GM23338 (cell line): ENCODE measurements around the gene BCL2. TPM values are rescaled to one million over a fixed set of nuclear protein-coding genes. Genes with fewer than 3 reads are reported as not detected.

Experiments
- ATAC-seq: fragments of 200-7000 bp; cut with Tn5 transposase; 3 replicates; pipeline ENCODE4 v1.9.1; 2020
- DNase-seq: peaks from one replicate; pipeline ENCODE4 v3.0.0-alpha.2; 2015; ENCODE audit warnings: low spot score
- H2AFZ ChIP-seq: fragments of 200-600 bp; sonication (generic); 2 replicates; pipeline ENCODE4 v1.8.0; 2016; ENCODE audit warnings: antibody characterized with exemption, mild to moderate bottlenecking, moderate library complexity
- H3F3A ChIP-seq: fragments of 200-600 bp; sonication (generic); replicated peaks from 2 replicates; pipeline ENCODE4 v1.8.0; 2017; ENCODE audit warnings: antibody characterized with exemption, mixed run types, low read depth
- H3K27ac ChIP-seq: fragments of 200-600 bp; sonication (generic); 2 replicates; pipeline ENCODE4 v1.6.1; 2016; ENCODE audit warnings: low read depth
- H3K27me3 ChIP-seq: fragments of 200-600 bp; sonication (generic); 2 replicates; pipeline ENCODE4 v1.8.0; 2016; ENCODE audit warnings: mild to moderate bottlenecking, mixed run types, moderate library complexity; ENCODE audit not compliant: insufficient read depth
- H3K36me3 ChIP-seq: fragments of 200-600 bp; sonication (generic); 2 replicates; pipeline ENCODE4 v1.8.0; 2016; ENCODE audit warnings: mild to moderate bottlenecking; ENCODE audit not compliant: insufficient read depth
- H3K4me1 ChIP-seq: fragments of 200-600 bp; sonication (generic); 2 replicates; pipeline ENCODE4 v1.8.0; 2016; ENCODE audit warnings: mild to moderate bottlenecking, moderate library complexity; ENCODE audit not compliant: insufficient read depth
- H3K4me2 ChIP-seq: fragments of 200-600 bp; sonication (generic); 2 replicates; pipeline ENCODE4 v1.7.1; 2017; ENCODE audit warnings: mixed run types
- H3K4me3 ChIP-seq: fragments of 200-600 bp; sonication (generic); 2 replicates; pipeline ENCODE4 v1.6.1; 2016; ENCODE audit warnings: mixed run types
- H3K79me2 ChIP-seq: fragments of 200-600 bp; sonication (generic); replicated peaks from 2 replicates; pipeline ENCODE4 v1.8.0; 2017; ENCODE audit warnings: mild to moderate bottlenecking; ENCODE audit not compliant: insufficient read depth
- H3K9me2 ChIP-seq: fragments of 200-600 bp; sonication (generic); 2 replicates; pipeline ENCODE4 v1.8.0; 2017; ENCODE audit not compliant: insufficient read depth
- H4K20me1 ChIP-seq: fragments of 200-600 bp; sonication (generic); replicated peaks from 2 replicates; pipeline ENCODE4 v1.8.0; 2017; ENCODE audit warnings: mild to moderate bottlenecking; ENCODE audit not compliant: insufficient read depth
- H3K27ac Mint-ChIP-seq: 2 replicates; pipeline ENCODE4 v1.8.0; 2020; ENCODE audit warnings: inconsistent platforms, mild to moderate bottlenecking, moderate library complexity, mixed read lengths
- H3K27me3 Mint-ChIP-seq: 3 replicates; pipeline ENCODE4 v1.8.0; 2022; ENCODE audit warnings: low read depth, mild to moderate bottlenecking, moderate library complexity, mixed read lengths, inconsistent platforms; ENCODE audit not compliant: insufficient read depth, poor library complexity
- H3K36me3 Mint-ChIP-seq: 3 replicates; pipeline ENCODE4 v1.8.0; 2021; ENCODE audit warnings: low read depth, mild to moderate bottlenecking, inconsistent platforms, moderate library complexity, mixed read lengths
- H3K4me1 Mint-ChIP-seq: 3 replicates; pipeline ENCODE4 v1.8.0; 2020; ENCODE audit warnings: mild to moderate bottlenecking, inconsistent platforms, mixed read lengths
- H3K4me3 Mint-ChIP-seq: 3 replicates; pipeline ENCODE4 v1.8.0; 2021; ENCODE audit warnings: moderate library complexity, mild to moderate bottlenecking, inconsistent platforms, mixed read lengths
- H3K9me3 Mint-ChIP-seq: 3 replicates; pipeline ENCODE4 v1.8.0; 2020; ENCODE audit warnings: moderate library complexity, mild to moderate bottlenecking, inconsistent platforms, mixed read lengths
- CREB1 ChIP-seq: fragments of 250-450 bp; sonication (Bioruptor Pico); IDR thresholded peaks from 2 replicates; pipeline ENCODE4 v1.5.0; 2020; ENCODE audit warnings: low read depth, mild to moderate bottlenecking, moderate library complexity
- CTCF ChIP-seq, 2 experiments: fragments of 200-600 bp in 1 of 2; sonication (generic) in 1 of 2; conservative IDR thresholded peaks; 2 replicates each; pipeline versions ENCODE4 v1.5.1 to v1.6.1; 2016 to 2017; ENCODE audit warnings: antibody characterized with exemption in 2 of 2, low read depth in 2 of 2, mild to moderate bottlenecking in 2 of 2, moderate library complexity in 1 of 2
- ETS1 ChIP-seq: IDR thresholded peaks from 2 replicates; pipeline ENCODE4 v1.6.1; 2016; ENCODE audit warnings: antibody characterized with exemption
- EZH2 ChIP-seq: fragments of 200-600 bp; sonication (generic); IDR thresholded peaks from one replicate; pipeline ENCODE4 v1.8.0; 2017; ENCODE audit warnings: antibody characterized with exemption, mild to moderate bottlenecking, low read depth; ENCODE audit not compliant: unreplicated experiment
- EZH2phosphoT487 ChIP-seq: fragments of 200-600 bp; sonication (generic); IDR thresholded peaks from one replicate; pipeline ENCODE4 v1.8.1; 2018; ENCODE audit warnings: antibody characterized with exemption; ENCODE audit not compliant: unreplicated experiment
- JUNB ChIP-seq: IDR thresholded peaks from one replicate; pipeline ENCODE4 v1.6.1; 2016; ENCODE audit warnings: antibody characterized with exemption; ENCODE audit not compliant: unreplicated experiment
- NANOG ChIP-seq: IDR thresholded peaks from 2 replicates; pipeline ENCODE4 v1.6.1; 2016; ENCODE audit warnings: antibody characterized with exemption, borderline replicate concordance
- POLR2AphosphoS5 ChIP-seq: IDR thresholded peaks from 2 replicates; pipeline ENCODE4 v1.6.1; 2016; ENCODE audit warnings: antibody characterized with exemption, low read depth
- STAT1 ChIP-seq: IDR thresholded peaks from one replicate; pipeline ENCODE4 v1.6.1; 2016; ENCODE audit warnings: antibody characterized with exemption; ENCODE audit not compliant: unreplicated experiment
- ZNF114 ChIP-seq: fragments of 250-450 bp; sonication (Bioruptor Pico); IDR thresholded peaks from 2 replicates; pipeline ENCODE4 v1.5.0; 2020; ENCODE audit warnings: mild to moderate bottlenecking, moderate library complexity
- ZNF331 ChIP-seq: fragments of 250-450 bp; sonication (Bioruptor Pico); IDR thresholded peaks from 2 replicates; pipeline ENCODE4 v1.5.0; 2020; ENCODE audit warnings: low read depth, mild to moderate bottlenecking, moderate library complexity
- polyA plus RNA-seq: library from polyadenylated mRNA; unstranded; fragments of >200 nt; fragmentation: Nextera tagmentation; extraction: Ambion mirVana; gene quantifications from 2 replicates; pipeline ENCODE4 v1.2.1, GENCODE V29; 2016
- total RNA-seq: library from RNA; depleted of rRNA; stranded (reverse); fragments of >200 nt; shearing (Covaris generic); gene quantifications from 2 replicates; pipeline ENCODE4 v1.2.3, GENCODE V29; 2014
- TF ChIP-seq, protein P1 (sequence below): fragments of 250-450 bp; sonication (Bioruptor Pico); IDR thresholded peaks from 2 replicates; pipeline ENCODE4 v1.5.0; 2020; ENCODE audit warnings: mild to moderate bottlenecking, moderate library complexity

BCL2 gene
- total and polyA plus RNA-seq, 2 experiments from 2014 or later, result 1.2 to 4.0 TPM

DNA sequence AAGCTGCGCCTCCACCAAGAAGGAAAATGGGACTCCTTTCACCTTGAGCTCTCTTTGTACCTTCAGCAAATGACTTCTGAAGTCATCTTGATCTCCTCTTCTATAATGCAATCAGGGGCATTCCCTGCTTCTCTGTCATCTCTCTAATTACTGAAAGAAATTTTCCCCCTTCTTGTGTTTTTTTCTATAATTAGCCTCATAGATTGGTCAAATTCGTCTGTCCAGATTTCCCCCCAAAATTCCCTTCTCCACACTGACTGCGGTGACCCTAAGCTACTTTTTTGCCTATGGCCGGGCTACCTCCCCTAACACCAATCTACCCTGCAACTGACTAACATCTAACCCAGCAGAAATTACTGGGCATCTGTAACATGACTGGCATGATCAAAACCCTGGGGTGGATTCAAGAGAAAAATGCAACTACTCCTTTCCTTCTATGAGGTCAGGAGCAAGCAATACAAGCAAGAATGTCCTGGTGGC, 168.6 kb downstream of the BCL2 start:
- Histone ChIP-seq H3K4me2 (no peak overlapping the region), H3K27ac (no peak overlapping the region), H3K9me2 (no peaks in the 10 kb centered on the region), H3K4me3 (no peak overlapping the region), H3K27me3 (no peaks in the 10 kb centered on the region), H2AFZ (peak overlapping the region; percentile 63; the same call in 1 of the 2 replicates), H4K20me1 (no peaks in the 10 kb centered on the region), H3K36me3 (no peaks in the 10 kb centered on the region), H3K4me1 (peaks cover 8% of the 10 kb centered on the region), H3F3A (no peaks in the 10 kb centered on the region), H3K79me2 (no peaks in the 10 kb centered on the region)
- Mint-ChIP-seq H3K9me3 (no peaks in the 10 kb centered on the region), H3K27me3 (peaks cover 8% of the 10 kb centered on the region), H3K4me3 (no peak overlapping the region), H3K36me3 (no peaks in the 10 kb centered on the region), H3K27ac (no peak overlapping the region), H3K4me1 (peaks cover 20% of the 10 kb centered on the region)
- TF ChIP-seq ZNF331 (CRISPR knock-in tag), result no peak
- no peak for TF ChIP-seq EZH2
- no peak for DNase-seq
- no peak for ATAC-seq

DNA sequence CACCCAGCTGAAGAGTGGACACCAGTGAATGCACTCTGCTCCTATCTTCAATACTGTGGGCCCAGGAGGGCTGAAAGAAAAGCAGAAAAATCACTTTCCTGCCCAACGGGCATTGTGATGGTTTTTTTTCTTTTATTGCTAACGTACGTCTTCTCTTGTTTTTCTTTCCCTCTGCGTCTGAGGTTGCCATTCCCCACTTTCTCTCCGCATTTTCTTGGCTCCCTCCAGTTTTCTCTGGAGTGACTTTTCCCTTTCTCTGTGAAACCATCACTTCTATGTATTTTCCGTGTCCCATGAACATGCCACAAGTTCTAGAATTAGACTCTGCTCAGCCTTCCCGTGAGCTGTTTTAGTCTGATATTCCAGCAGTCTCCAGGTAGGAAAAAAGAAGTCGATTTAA, 169.2 kb downstream of the BCL2 start:
- ATAC-seq (no peak), DNase-seq (no peak)
- Mint-ChIP-seq H3K4me1 (peaks cover 20% of the 10 kb centered on the region), H3K27me3 (peaks cover 2% of the 10 kb centered on the region), H3K9me3 (no peaks in the 10 kb centered on the region), H3K36me3 (no peaks in the 10 kb centered on the region), H3K27ac (no peak overlapping the region), H3K4me3 (no peak overlapping the region)
- Histone ChIP-seq H3K4me3 (no peak overlapping the region), H3K27me3 (no peaks in the 10 kb centered on the region), H4K20me1 (no peaks in the 10 kb centered on the region), H3K9me2 (no peaks in the 10 kb centered on the region), H3K36me3 (no peaks in the 10 kb centered on the region), H2AFZ (peak overlapping the region; percentile 63), H3K4me1 (peaks cover 10% of the 10 kb centered on the region), H3K27ac (no peak overlapping the region), H3K79me2 (no peaks in the 10 kb centered on the region), H3F3A (no peaks in the 10 kb centered on the region), H3K4me2 (no peak overlapping the region)
- TF ChIP-seq STAT1 (no peak), ZNF331 (CRISPR knock-in tag) (no peak), CREB1 (CRISPR knock-in tag) (no peak), ZNF114 (CRISPR knock-in tag) (no peak), ETS1 (no peak), EZH2 (no peak), POLR2AphosphoS5 (no peak), NANOG (no peak), EZH2phosphoT487 (no peak), JUNB (no peak), CTCF (conservative IDR thresholded peaks at IDR 0.05; ENCODE audit: low read depth in 2 of 2) (no peak)
- TF ChIP-seq, protein P1, sequence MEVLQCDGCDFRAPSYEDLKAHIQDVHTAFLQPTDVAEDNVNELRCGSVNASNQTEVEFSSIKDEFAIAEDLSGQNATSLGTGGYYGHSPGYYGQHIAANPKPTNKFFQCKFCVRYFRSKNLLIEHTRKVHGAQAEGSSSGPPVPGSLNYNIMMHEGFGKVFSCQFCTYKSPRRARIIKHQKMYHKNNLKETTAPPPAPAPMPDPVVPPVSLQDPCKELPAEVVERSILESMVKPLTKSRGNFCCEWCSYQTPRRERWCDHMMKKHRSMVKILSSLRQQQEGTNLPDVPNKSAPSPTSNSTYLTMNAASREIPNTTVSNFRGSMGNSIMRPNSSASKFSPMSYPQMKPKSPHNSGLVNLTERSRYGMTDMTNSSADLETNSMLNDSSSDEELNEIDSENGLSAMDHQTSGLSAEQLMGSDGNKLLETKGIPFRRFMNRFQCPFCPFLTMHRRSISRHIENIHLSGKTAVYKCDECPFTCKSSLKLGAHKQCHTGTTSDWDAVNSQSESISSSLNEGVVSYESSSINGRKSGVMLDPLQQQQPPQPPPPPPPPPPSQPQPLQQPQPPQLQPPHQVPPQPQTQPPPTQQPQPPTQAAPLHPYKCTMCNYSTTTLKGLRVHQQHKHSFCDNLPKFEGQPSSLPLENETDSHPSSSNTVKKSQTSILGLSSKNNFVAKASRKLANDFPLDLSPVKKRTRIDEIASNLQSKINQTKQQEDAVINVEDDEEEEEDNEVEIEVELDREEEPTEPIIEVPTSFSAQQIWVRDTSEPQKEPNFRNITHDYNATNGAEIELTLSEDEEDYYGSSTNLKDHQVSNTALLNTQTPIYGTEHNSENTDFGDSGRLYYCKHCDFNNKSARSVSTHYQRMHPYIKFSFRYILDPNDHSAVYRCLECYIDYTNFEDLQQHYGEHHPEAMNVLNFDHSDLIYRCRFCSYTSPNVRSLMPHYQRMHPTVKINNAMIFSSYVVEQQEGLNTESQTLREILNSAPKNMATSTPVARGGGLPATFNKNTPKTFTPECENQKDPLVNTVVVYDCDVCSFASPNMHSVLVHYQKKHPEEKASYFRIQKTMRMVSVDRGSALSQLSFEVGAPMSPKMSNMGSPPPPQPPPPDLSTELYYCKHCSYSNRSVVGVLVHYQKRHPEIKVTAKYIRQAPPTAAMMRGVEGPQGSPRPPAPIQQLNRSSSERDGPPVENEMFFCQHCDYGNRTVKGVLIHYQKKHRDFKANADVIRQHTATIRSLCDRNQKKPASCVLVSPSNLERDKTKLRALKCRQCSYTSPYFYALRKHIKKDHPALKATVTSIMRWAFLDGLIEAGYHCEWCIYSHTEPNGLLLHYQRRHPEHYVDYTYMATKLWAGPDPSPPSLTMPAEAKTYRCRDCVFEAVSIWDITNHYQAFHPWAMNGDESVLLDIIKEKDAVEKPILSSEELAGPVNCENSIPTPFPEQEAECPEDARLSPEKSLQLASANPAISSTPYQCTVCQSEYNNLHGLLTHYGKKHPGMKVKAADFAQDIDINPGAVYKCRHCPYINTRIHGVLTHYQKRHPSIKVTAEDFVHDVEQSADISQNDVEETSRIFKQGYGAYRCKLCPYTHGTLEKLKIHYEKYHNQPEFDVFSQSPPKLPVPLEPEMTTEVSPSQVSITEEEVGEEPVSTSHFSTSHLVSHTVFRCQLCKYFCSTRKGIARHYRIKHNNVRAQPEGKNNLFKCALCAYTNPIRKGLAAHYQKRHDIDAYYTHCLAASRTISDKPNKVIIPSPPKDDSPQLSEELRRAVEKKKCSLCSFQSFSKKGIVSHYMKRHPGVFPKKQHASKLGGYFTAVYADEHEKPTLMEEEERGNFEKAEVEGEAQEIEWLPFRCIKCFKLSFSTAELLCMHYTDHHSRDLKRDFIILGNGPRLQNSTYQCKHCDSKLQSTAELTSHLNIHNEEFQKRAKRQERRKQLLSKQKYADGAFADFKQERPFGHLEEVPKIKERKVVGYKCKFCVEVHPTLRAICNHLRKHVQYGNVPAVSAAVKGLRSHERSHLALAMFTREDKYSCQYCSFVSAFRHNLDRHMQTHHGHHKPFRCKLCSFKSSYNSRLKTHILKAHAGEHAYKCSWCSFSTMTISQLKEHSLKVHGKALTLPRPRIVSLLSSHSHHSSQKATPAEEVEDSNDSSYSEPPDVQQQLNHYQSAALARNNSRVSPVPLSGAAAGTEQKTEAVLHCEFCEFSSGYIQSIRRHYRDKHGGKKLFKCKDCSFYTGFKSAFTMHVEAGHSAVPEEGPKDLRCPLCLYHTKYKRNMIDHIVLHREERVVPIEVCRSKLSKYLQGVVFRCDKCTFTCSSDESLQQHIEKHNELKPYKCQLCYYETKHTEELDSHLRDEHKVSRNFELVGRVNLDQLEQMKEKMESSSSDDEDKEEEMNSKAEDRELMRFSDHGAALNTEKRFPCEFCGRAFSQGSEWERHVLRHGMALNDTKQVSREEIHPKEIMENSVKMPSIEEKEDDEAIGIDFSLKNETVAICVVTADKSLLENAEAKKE (CRISPR knock-in tag), result no peak
